Peyer's patch (tissue), 4 donors: Measurements from ENCODE around the gene EXD2. TPM values are rescaled to one million over a fixed set of nuclear protein-coding genes. Genes with fewer than 3 reads are reported as not detected.

ENCODE experiments used
- DNase-seq, 3 donors: peaks; one replicate each; pipeline ENCODE4 v3.0.0-alpha.2; 2017 to 2019
- H3K27ac ChIP-seq, 4 donors: fragments of 200-600 bp; sonication (generic); one replicate each; pipeline ENCODE4 v1.5.1; 2016 to 2019
- H3K27me3 ChIP-seq, 2 donors: fragments of 200-600 bp; sonication (generic); one replicate each; pipeline ENCODE4 v1.5.1; 2019
- H3K36me3 ChIP-seq, 3 donors: fragments of 200-600 bp; sonication (generic); one replicate each; pipeline ENCODE4 v1.5.1; 2016 to 2019
- H3K4me1 ChIP-seq, 4 donors: fragments of 200-600 bp; sonication (generic); one replicate each; pipeline ENCODE4 v1.5.1; 2016 to 2019
- H3K4me3 ChIP-seq, 4 donors: fragments of 200-600 bp; sonication (generic); 1 replicate in 3 of 4; 2 replicates in 1 of 4; pipeline ENCODE4 v1.5.1; 2016 to 2019; ENCODE audit warnings: mild to moderate bottlenecking in 1 of 4
- H3K9me3 ChIP-seq, 4 donors: fragments of 200-600 bp; sonication (generic); one replicate each; pipeline ENCODE4 v1.5.1; 2016 to 2019; ENCODE audit warnings: mild to moderate bottlenecking in 1 of 4
- POLR2A ChIP-seq, 2 donors: fragments of 450-650 bp; IDR thresholded peaks; one replicate each; pipeline ENCODE4 v1.5.1; 2017; ENCODE audit warnings: antibody characterized with exemption in 2 of 2, mild to moderate bottlenecking in 2 of 2, moderate library complexity in 2 of 2
- total RNA-seq, 4 donors: library from RNA; depleted of rRNA; stranded (reverse); fragments of >200 nt; gene quantifications; one replicate each; pipeline ENCODE4 v1.1.0, GENCODE V29; 2016
- TF ChIP-seq, protein P1 (sequence below), 6 experiments: fragments of 450-650 bp in 4 of 6; fragments of 200-600 bp in 2 of 6; sonication (generic) in 1 of 6; IDR thresholded peaks; one replicate each; pipeline ENCODE4 v1.5.1; 2017 to 2019; ENCODE audit warnings: antibody characterized with exemption in 6 of 6, mild to moderate bottlenecking in 3 of 6, moderate library complexity in 1 of 6

EXD2 gene
- total RNA-seq, 4 donors from 2014 or later = 12.1 to 19.2 (median 15.2) TPM

DNA sequence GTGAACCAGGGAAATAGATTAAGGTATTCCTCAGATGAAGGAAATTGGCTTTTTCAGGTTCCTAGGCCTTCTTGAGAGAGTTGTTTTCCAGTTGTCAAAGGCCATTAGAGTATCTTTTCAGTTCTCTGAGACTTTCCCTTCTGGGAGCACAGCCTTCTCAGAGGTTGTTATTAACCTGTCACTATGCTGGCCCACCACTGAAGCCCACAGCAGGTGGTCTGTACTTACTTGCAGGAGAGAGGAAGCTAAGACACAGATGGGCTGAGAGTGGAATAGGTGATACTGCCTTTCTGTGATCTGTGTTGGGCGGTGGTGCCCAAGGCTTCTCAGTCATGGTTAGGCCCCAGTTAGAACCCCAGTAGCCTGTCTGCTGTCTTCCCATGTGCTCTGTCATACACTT lies 45.8 kb downstream of the EXD2 start:
- TF ChIP-seq, protein P1, sequence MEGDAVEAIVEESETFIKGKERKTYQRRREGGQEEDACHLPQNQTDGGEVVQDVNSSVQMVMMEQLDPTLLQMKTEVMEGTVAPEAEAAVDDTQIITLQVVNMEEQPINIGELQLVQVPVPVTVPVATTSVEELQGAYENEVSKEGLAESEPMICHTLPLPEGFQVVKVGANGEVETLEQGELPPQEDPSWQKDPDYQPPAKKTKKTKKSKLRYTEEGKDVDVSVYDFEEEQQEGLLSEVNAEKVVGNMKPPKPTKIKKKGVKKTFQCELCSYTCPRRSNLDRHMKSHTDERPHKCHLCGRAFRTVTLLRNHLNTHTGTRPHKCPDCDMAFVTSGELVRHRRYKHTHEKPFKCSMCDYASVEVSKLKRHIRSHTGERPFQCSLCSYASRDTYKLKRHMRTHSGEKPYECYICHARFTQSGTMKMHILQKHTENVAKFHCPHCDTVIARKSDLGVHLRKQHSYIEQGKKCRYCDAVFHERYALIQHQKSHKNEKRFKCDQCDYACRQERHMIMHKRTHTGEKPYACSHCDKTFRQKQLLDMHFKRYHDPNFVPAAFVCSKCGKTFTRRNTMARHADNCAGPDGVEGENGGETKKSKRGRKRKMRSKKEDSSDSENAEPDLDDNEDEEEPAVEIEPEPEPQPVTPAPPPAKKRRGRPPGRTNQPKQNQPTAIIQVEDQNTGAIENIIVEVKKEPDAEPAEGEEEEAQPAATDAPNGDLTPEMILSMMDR (IDR thresholded peaks at IDR 0.05) = no peak
- TF ChIP-seq POLR2A (IDR thresholded peaks at IDR 0.05) = no peak
- Histone ChIP-seq H3K27me3 (no peaks in the 10 kb centered on the region), H3K9me3 (no peaks in the 10 kb centered on the region), H3K4me3 (no peak overlapping the region), H3K36me3 (peaks cover 0 to 70% (median 0%) of the 10 kb centered on the region in 3 donors), H3K27ac (no peak overlapping the region), H3K4me1 (peaks cover 0 to 4% (median 0%) of the 10 kb centered on the region in 4 donors)
- DNase-seq = no peak

DNA sequence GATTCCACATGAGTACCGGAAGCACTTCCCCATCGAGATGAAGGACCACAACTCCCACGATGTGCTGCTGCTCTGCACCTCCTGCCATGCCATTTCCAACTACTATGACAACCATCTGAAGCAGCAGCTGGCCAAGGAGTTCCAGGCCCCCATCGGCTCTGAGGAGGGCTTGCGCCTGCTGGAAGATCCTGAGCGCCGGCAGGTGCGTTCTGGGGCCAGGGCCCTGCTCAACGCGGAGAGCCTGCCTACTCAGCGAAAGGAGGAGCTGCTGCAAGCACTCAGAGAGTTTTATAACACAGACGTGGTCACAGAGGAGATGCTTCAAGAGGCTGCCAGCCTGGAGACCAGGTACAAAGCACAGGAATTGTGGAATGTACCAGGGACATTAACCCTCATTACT lies 46.3 kb downstream of the EXD2 start:
- peaks cover 0 to 66% (median 0%) of the 10 kb centered on the region in 3 donors for H3K36me3 ChIP-seq
- no peak overlapping the region for H3K4me3 ChIP-seq
- H3K4me1 ChIP-seq = peaks cover 0 to 4% (median 0%) of the 10 kb centered on the region in 4 donors
- no peak overlapping the region for H3K27ac ChIP-seq
- H3K9me3 ChIP-seq = no peaks in the 10 kb centered on the region
- no peak for DNase-seq
- no peaks in the 10 kb centered on the region for H3K27me3 ChIP-seq
- no peak for TF ChIP-seq POLR2A (IDR thresholded peaks at IDR 0.05)
- TF ChIP-seq, protein P1 (IDR thresholded peaks at IDR 0.05) = no peak

DNA sequence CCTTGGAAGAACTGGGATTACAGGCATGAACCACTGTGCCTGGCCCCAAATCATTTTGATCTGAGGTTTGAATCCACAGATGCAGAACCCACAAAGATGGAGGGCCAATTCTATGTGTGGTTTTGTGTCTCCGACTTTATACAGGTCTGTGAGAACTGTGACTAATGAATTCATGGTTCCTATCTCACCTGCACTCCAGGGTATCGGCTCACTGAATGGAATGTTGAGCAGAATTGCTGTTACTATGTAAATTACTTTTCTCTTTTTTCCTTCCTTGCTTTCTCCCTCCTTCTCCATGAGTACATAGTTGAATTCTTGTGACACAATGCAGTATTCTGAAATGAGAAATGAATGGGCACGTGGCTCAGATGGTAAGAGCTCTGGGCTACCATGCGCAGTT lies 47.6 kb downstream of the EXD2 start:
- no peak for DNase-seq
- Histone ChIP-seq H3K9me3 (no peaks in the 10 kb centered on the region), H3K36me3 (peaks cover 0 to 62% (median 0%) of the 10 kb centered on the region in 3 donors), H3K27ac (no peak overlapping the region), H3K4me1 (peaks cover 0 to 4% (median 0%) of the 10 kb centered on the region in 4 donors), H3K4me3 (no peak overlapping the region), H3K27me3 (no peaks in the 10 kb centered on the region)
- TF ChIP-seq, protein P1 (IDR thresholded peaks at IDR 0.05) = no peak

DNA sequence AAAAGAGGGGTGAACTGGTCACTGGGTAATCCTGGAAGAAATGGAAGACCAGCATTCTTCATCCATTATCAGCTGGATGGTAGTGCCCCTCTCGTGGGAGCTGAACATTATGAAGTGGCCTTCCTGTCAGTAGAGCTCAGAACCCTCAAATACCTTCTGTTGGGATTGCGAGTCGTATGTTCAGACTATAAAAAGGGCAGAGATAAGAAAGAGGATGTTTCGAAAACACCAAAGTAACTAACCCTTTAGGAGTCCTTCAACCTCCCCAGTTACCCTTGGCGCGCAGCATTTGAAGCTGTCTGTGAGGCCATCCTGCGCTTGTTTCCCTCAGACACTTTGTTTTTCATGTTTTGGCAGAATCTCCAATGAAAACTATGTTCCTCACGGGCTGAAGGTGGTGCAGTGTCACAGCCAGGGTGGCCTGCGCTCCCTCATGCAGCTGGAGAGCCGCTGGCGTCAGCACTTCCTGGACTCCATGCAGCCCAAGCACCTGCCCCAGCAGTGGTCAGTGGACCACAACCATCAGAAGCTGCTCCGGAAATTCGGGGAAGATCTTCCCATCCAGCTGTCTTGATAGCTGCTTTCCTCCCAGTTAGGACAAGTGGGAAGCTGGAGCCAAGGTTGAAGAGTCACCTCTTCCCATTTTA lies 49.4 kb downstream of the EXD2 start:
- no peak for TF ChIP-seq POLR2A (IDR thresholded peaks at IDR 0.05)
- TF ChIP-seq, protein P1 (IDR thresholded peaks at IDR 0.05) = no peak
- H3K36me3 ChIP-seq = peaks cover 0 to 51% (median 0%) of the 10 kb centered on the region in 3 donors
- peaks cover 0 to 4% (median 0%) of the 10 kb centered on the region in 4 donors for H3K4me1 ChIP-seq
- H3K9me3 ChIP-seq = no peaks in the 10 kb centered on the region
- H3K27me3 ChIP-seq = no peaks in the 10 kb centered on the region
- no peak overlapping the region for H3K4me3 ChIP-seq
- DNase-seq = no peak
- H3K27ac ChIP-seq = no peak overlapping the region

DNA sequence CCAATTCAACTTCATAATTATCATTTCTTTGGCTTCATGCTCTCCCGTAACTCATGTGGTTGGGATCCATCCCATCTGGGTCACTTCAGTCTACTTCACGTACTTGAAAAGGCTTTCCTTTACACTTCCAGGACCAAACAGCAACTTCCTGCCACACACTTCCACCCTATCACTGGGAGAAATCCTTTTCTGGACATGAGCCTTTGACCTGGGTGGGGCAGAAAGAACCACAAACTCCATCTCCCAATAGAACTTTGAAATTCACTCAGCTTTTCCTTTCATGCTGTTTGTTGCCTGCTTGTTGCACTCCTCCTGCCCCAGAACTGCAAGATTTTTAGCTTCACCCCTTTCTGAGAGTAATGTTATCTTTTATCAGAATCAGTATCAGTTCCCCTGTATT lies 50.3 kb downstream of the EXD2 start:
- H3K36me3 ChIP-seq = peaks cover 0 to 43% (median 0%) of the 10 kb centered on the region in 3 donors
- H3K4me1 ChIP-seq = peaks cover 0 to 4% (median 0%) of the 10 kb centered on the region in 4 donors
- no peaks in the 10 kb centered on the region for H3K9me3 ChIP-seq
- no peaks in the 10 kb centered on the region for H3K27me3 ChIP-seq
- H3K27ac ChIP-seq = no peak overlapping the region
- H3K4me3 ChIP-seq = no peak overlapping the region
- DNase-seq = no peak
- TF ChIP-seq, protein P1 (IDR thresholded peaks at IDR 0.05) = no peak
- TF ChIP-seq POLR2A (IDR thresholded peaks at IDR 0.05) = no peak
